ENCODE results near the gene PRR16.

PRR16 gene

GRCh38 chr5:120516805-120517204 lies 52.7 kb downstream of the PRR16 start:
- peak; percentile 52 for DNase-seq (ENCODE audit: low read depth)

GRCh38 chr5:120517607-120518252 lies 53.6 kb downstream of the PRR16 start:
- DNase-seq (ENCODE audit: low read depth), result no peak

- no peak for DNase-seq (ENCODE audit: low read depth)
Observed at GRCh38 chr5:120518581-120518980, 54.5 kb downstream of the PRR16 start.

GRCh38 chr5:120527251-120527650 lies 63.2 kb downstream of the PRR16 start:
- no peak for DNase-seq (ENCODE audit: low read depth)

GRCh38 chr5:120528609-120529008 lies 64.5 kb downstream of the PRR16 start:
- DNase-seq (ENCODE audit: low read depth), result no peak

GRCh38 chr5:120529386-120529785 lies 65.3 kb downstream of the PRR16 start:
- no peak for DNase-seq (ENCODE audit: low read depth)

- DNase-seq (ENCODE audit: low read depth), result no peak
Observed at GRCh38 chr5:120531215-120531614, 67.1 kb downstream of the PRR16 start.

- no peak for DNase-seq (ENCODE audit: low read depth)
Observed at GRCh38 chr5:120532835-120533234, 68.7 kb downstream of the PRR16 start.

- no peak for DNase-seq (ENCODE audit: low read depth)
Observed at GRCh38 chr5:120533581-120533980, 69.5 kb downstream of the PRR16 start.

- DNase-seq (ENCODE audit: low read depth), result no peak
Observed at GRCh38 chr5:120535900-120536299, 71.8 kb downstream of the PRR16 start.

- DNase-seq (ENCODE audit: low read depth), result no peak
Observed at GRCh38 chr5:120538149-120538548, 74.0 kb downstream of the PRR16 start.

GRCh38 chr5:120538644-120539043 lies 74.5 kb downstream of the PRR16 start:
- no peak for DNase-seq (ENCODE audit: low read depth)

GRCh38 chr5:120539471-120539870 lies 75.4 kb downstream of the PRR16 start:
- no peak for DNase-seq (ENCODE audit: low read depth)

- no peak for DNase-seq (ENCODE audit: low read depth)
Observed at GRCh38 chr5:120540097-120540496, 76.0 kb downstream of the PRR16 start.

GRCh38 chr5:120544043-120544442 lies 79.9 kb downstream of the PRR16 start:
- no peak for DNase-seq (ENCODE audit: low read depth)

GRCh38 chr5:120545007-120545406 lies 80.9 kb downstream of the PRR16 start:
- DNase-seq (ENCODE audit: low read depth), result no peak

GRCh38 chr5:120545951-120546350 lies 81.9 kb downstream of the PRR16 start:
- no peak for DNase-seq (ENCODE audit: low read depth)

GRCh38 chr5:120546922-120547321 lies 82.8 kb downstream of the PRR16 start:
- no peak for DNase-seq (ENCODE audit: low read depth)

- no peak for DNase-seq (ENCODE audit: low read depth)
Observed at GRCh38 chr5:120550358-120550757, 86.3 kb downstream of the PRR16 start.

- no peak for DNase-seq (ENCODE audit: low read depth)
Observed at GRCh38 chr5:120552638-120553037, 88.5 kb downstream of the PRR16 start.

- DNase-seq (ENCODE audit: low read depth), result no peak
Observed at GRCh38 chr5:120555345-120555744, 91.2 kb downstream of the PRR16 start.

- no peak for DNase-seq (ENCODE audit: low read depth)
Observed at GRCh38 chr5:120564013-120564412, 99.9 kb downstream of the PRR16 start.

- DNase-seq (ENCODE audit: low read depth), result no peak
Observed at GRCh38 chr5:120567066-120567465, 103.0 kb downstream of the PRR16 start.

- DNase-seq (ENCODE audit: low read depth), result peak; percentile 47
Observed at GRCh38 chr5:120567921-120568320, 103.8 kb downstream of the PRR16 start.

- no peak for DNase-seq (ENCODE audit: low read depth)
Observed at GRCh38 chr5:120568711-120569110, 104.6 kb downstream of the PRR16 start.

All from GM04504 (cell line).